Naive thymus-derived CD4-positive, alpha-beta T cell (primary cell): ENCODE results near the gene CDRT15L2. TPM values are rescaled to one million over a fixed set of nuclear protein-coding genes. Genes with fewer than 3 reads are reported as not detected.
"Not testable (repeated sequence)": the region's sequence is repeated elsewhere in the genome, so short reads cannot be mapped to it uniquely, and the experiment has no call there.

ENCODE experiments used
- ATAC-seq: fragments of 150-1000 bp; cut with Tn5 transposase; 2 replicates; pipeline ENCODE4 v1.10.0; 2021; ENCODE audit warnings: mild to moderate bottlenecking, moderate library complexity
- CTCF ChIA-PET: fragments of 350-600 bp; sonication (Branson Sonifier 250); formaldehyde crosslinking; loops from one replicate; lab custom pipeline; 2021; ENCODE audit warnings: antibody characterized with exemption; lab: Charles Lee
- POLR2A ChIA-PET: fragments of 350-600 bp; sonication (Branson Sonifier 250); formaldehyde crosslinking; loops from one replicate; lab custom pipeline; 2021; ENCODE audit warnings: antibody characterized with exemption, inconsistent platforms; lab: Charles Lee
- DNase-seq, 9 donors: peaks; one replicate each; pipeline versions ENCODE4 v3.0.0 to v3.0.0-alpha.2; 2020 to 2022; ENCODE audit warnings: mixed read lengths in 1 of 9
- H3K27ac ChIP-seq: one replicate; pipeline ENCODE4 v1.7.0; 2013; ENCODE audit warnings: mild to moderate bottlenecking, low read depth, low read length, moderate library complexity
- H3K27me3 ChIP-seq, 2 donors: one replicate each; pipeline ENCODE4 v1.7.0; 2013; ENCODE audit warnings: low read length in 2 of 2, mild to moderate bottlenecking in 2 of 2, moderate library complexity in 2 of 2; ENCODE audit not compliant: control insufficient read depth in 2 of 2, insufficient read depth in 2 of 2
- H3K36me3 ChIP-seq, 3 experiments: 1 replicate in 2 of 3; 2 replicates in 1 of 3; pipeline ENCODE4 v1.7.0; 2013; ENCODE audit warnings: low read length in 3 of 3, mild to moderate bottlenecking in 3 of 3, moderate library complexity in 1 of 3; ENCODE audit not compliant: insufficient read depth in 3 of 3, control insufficient read depth in 2 of 3
- H3K4me1 ChIP-seq, 2 donors: one replicate each; pipeline ENCODE4 v1.7.0; 2013; ENCODE audit warnings: low read length in 2 of 2, mild to moderate bottlenecking in 2 of 2, moderate library complexity in 1 of 2; ENCODE audit not compliant: control insufficient read depth in 2 of 2, insufficient read depth in 2 of 2
- H3K4me3 ChIP-seq: 2 replicates; pipeline ENCODE4 v1.7.0; 2013; ENCODE audit warnings: mild to moderate bottlenecking, low read length
- H3K9me3 ChIP-seq, 3 experiments: 1 replicate in 2 of 3; 2 replicates in 1 of 3; pipeline ENCODE4 v1.7.0; 2013; ENCODE audit warnings: low read length in 3 of 3; ENCODE audit not compliant: control insufficient read depth in 2 of 3
- H3K27ac Mint-ChIP-seq, 9 donors: one replicate each; pipeline ENCODE4 v1.8.0; 2020 to 2022; ENCODE audit warnings: mixed read lengths in 9 of 9, mild to moderate bottlenecking in 8 of 9, moderate library complexity in 5 of 9, inconsistent platforms in 2 of 9
- H3K27me3 Mint-ChIP-seq, 5 donors: one replicate each; pipeline ENCODE4 v1.8.0; 2021 to 2022; ENCODE audit warnings: mixed read lengths in 5 of 5, mild to moderate bottlenecking in 1 of 5
- H3K36me3 Mint-ChIP-seq, 5 donors: one replicate each; pipeline ENCODE4 v1.8.0; 2020 to 2022; ENCODE audit warnings: mixed read lengths in 5 of 5, mild to moderate bottlenecking in 3 of 5, inconsistent platforms in 1 of 5
- H3K4me1 Mint-ChIP-seq, 7 donors: one replicate each; pipeline ENCODE4 v1.8.0; 2020 to 2022; ENCODE audit warnings: mixed read lengths in 7 of 7, mild to moderate bottlenecking in 3 of 7, inconsistent platforms in 1 of 7
- H3K4me3 Mint-ChIP-seq, 10 donors: one replicate each; pipeline ENCODE4 v1.8.0; 2020 to 2022; ENCODE audit warnings: mild to moderate bottlenecking in 10 of 10, mixed read lengths in 10 of 10, moderate library complexity in 6 of 10, inconsistent platforms in 2 of 10
- H3K9me3 Mint-ChIP-seq, 11 donors: one replicate each; pipeline ENCODE4 v1.8.0; 2020 to 2022; ENCODE audit warnings: mixed read lengths in 11 of 11, mild to moderate bottlenecking in 4 of 11, inconsistent platforms in 1 of 11, moderate library complexity in 1 of 11
- intact Hi-C, 2 donors: fragments of 100-400 bp; cut with micrococcal nuclease; formaldehyde crosslinking; loops; one replicate each; pipeline ENCODE4 v1.15.1; 2023
- polyA plus RNA-seq, 2 donors: library from polyadenylated mRNA; unstranded; fragments of 300-500 nt; fragmentation: Illumina TruSeq; gene quantifications; one replicate each; pipeline ENCODE4 v1.2.3, GENCODE V29; 2021
- total RNA-seq, 6 experiments: library from RNA in 5 of 6; stranded (reverse) in 5 of 6; gene quantifications; 1 replicate in 5 of 6; 2 replicates in 1 of 6; pipeline ENCODE4 v1.2.3 and lab custom pipeline; 2021 to 2026

Gene CDRT15L2
- total and polyA plus RNA-seq, 7 experiments from 2014 or later: not detected

- DNase-seq (no peak), ATAC-seq (no peak)
- POLR2A ChIA-PET: no interaction called here
- H3K27ac ChIP-seq: no peak overlapping the region
- Mint-ChIP-seq H3K9me3 (peaks cover 0 to 3% (median 0%) of the 10 kb centered on the region in 11 donors), H3K27me3 (peaks cover 0 to 6% (median 0%) of the 10 kb centered on the region in 5 donors), H3K4me1 (no peaks in the 10 kb centered on the region), H3K4me3 (no peak overlapping the region), H3K27ac (no peak overlapping the region), H3K36me3 (no peaks in the 10 kb centered on the region)
- H3K4me3 ChIP-seq: no peak overlapping the region
- H3K27me3 ChIP-seq: no peaks in the 10 kb centered on the region
- H3K4me1 ChIP-seq: no peaks in the 10 kb centered on the region
- no peaks in the 10 kb centered on the region for H3K36me3 ChIP-seq
- intact Hi-C loops: no loop called here
- H3K9me3 ChIP-seq: no peaks in the 10 kb centered on the region
- CTCF ChIA-PET: no interaction called here
Observed at GRCh38 chr17:20562587-20562986, 16.9 kb upstream of the CDRT15L2 start.

GRCh38 chr17:20565245-20565644 is 14.3 kb upstream of the CDRT15L2 start:
- ATAC-seq, H3K36me3 Mint-ChIP-seq, H3K9me3 ChIP-seq, CTCF ChIA-PET, H3K4me1 ChIP-seq, H3K27me3 ChIP-seq, H3K27ac Mint-ChIP-seq, DNase-seq, H3K9me3 Mint-ChIP-seq, H3K4me3 Mint-ChIP-seq, POLR2A ChIA-PET, H3K4me1 Mint-ChIP-seq, intact Hi-C loops, H3K27ac ChIP-seq, H3K4me3 ChIP-seq, H3K36me3 ChIP-seq, H3K27me3 Mint-ChIP-seq: not testable (repeated sequence)

GRCh38 chr17:20565711-20566110 is 13.8 kb upstream of the CDRT15L2 start:
- Histone ChIP-seq H3K4me1 (no peaks in the 10 kb centered on the region), H3K4me3 (no peak overlapping the region), H3K27me3 (no peaks in the 10 kb centered on the region), H3K36me3 (no peaks in the 10 kb centered on the region), H3K9me3 (no peaks in the 10 kb centered on the region), H3K27ac (no peak overlapping the region)
- POLR2A ChIA-PET: no interaction called here
- Mint-ChIP-seq H3K9me3 (peaks cover 0 to 3% (median 0%) of the 10 kb centered on the region in 11 donors), H3K4me1 (no peaks in the 10 kb centered on the region), H3K27me3 (peaks cover 0 to 2% (median 0%) of the 10 kb centered on the region in 5 donors), H3K36me3 (no peaks in the 10 kb centered on the region), H3K27ac (no peak overlapping the region), H3K4me3 (no peak overlapping the region)
- CTCF ChIA-PET: no interaction called here
- DNase-seq (no peak), ATAC-seq (no peak)
- intact Hi-C loops: no loop called here

GRCh38 chr17:20566736-20567135 is 12.8 kb upstream of the CDRT15L2 start:
- H3K4me3 Mint-ChIP-seq, ATAC-seq, POLR2A ChIA-PET, H3K27ac ChIP-seq, H3K9me3 ChIP-seq, H3K27me3 ChIP-seq, DNase-seq, H3K4me1 Mint-ChIP-seq, H3K4me3 ChIP-seq, H3K9me3 Mint-ChIP-seq, H3K27me3 Mint-ChIP-seq, intact Hi-C loops, H3K27ac Mint-ChIP-seq, H3K36me3 ChIP-seq, CTCF ChIA-PET, H3K4me1 ChIP-seq, H3K36me3 Mint-ChIP-seq: not testable (repeated sequence)

GRCh38 chr17:20567421-20567820 is 12.1 kb upstream of the CDRT15L2 start:
- H3K4me1 ChIP-seq, H3K4me3 ChIP-seq, H3K9me3 ChIP-seq, H3K4me3 Mint-ChIP-seq, H3K36me3 ChIP-seq, H3K4me1 Mint-ChIP-seq, H3K36me3 Mint-ChIP-seq, H3K27ac ChIP-seq, H3K9me3 Mint-ChIP-seq, H3K27ac Mint-ChIP-seq, DNase-seq, POLR2A ChIA-PET, CTCF ChIA-PET, ATAC-seq, H3K27me3 ChIP-seq, H3K27me3 Mint-ChIP-seq, intact Hi-C loops: not testable (repeated sequence)

GRCh38 chr17:20568604-20569003 is 10.9 kb upstream of the CDRT15L2 start:
- POLR2A ChIA-PET, intact Hi-C loops, H3K27me3 ChIP-seq, H3K36me3 ChIP-seq, H3K27ac ChIP-seq, H3K4me3 ChIP-seq, DNase-seq, H3K27me3 Mint-ChIP-seq, H3K36me3 Mint-ChIP-seq, H3K9me3 Mint-ChIP-seq, H3K4me3 Mint-ChIP-seq, H3K27ac Mint-ChIP-seq, CTCF ChIA-PET, H3K4me1 Mint-ChIP-seq, H3K9me3 ChIP-seq, H3K4me1 ChIP-seq, ATAC-seq: not testable (repeated sequence)

- intact Hi-C loops, H3K27ac Mint-ChIP-seq, H3K4me3 ChIP-seq, H3K4me1 Mint-ChIP-seq, H3K36me3 Mint-ChIP-seq, H3K9me3 ChIP-seq, ATAC-seq, POLR2A ChIA-PET, CTCF ChIA-PET, H3K36me3 ChIP-seq, DNase-seq, H3K27ac ChIP-seq, H3K4me3 Mint-ChIP-seq, H3K27me3 ChIP-seq, H3K27me3 Mint-ChIP-seq, H3K4me1 ChIP-seq, H3K9me3 Mint-ChIP-seq: not testable (repeated sequence)
Observed at GRCh38 chr17:20571653-20572052, 7.9 kb upstream of the CDRT15L2 start.
